Panc1 (cell line): ENCODE measurements around the gene INTS11.

Experiments used
- POLR2AphosphoS5 ChIP-seq: IDR thresholded peaks from 2 replicates; pipeline ENCODE4 v1.6.1; 2012; ENCODE audit warnings: mild to moderate bottlenecking, low read depth, low read length, moderate library complexity
- TF ChIP-seq, protein P1 (sequence below): fragments of 450-650 bp; IDR thresholded peaks from 2 replicates; pipeline ENCODE4 v1.5.1; 2017; ENCODE audit warnings: mild to moderate bottlenecking
- TF ChIP-seq, protein P2 (sequence below), 2 experiments: IDR thresholded peaks; 2 replicates each; pipeline ENCODE4 v1.6.1; 2011 to 2012; ENCODE audit warnings: low read depth in 2 of 2, control low read depth in 1 of 2, low read length in 1 of 2, mild to moderate bottlenecking in 1 of 2, moderate library complexity in 1 of 2; ENCODE audit not compliant: insufficient read depth in 1 of 2

DNA sequence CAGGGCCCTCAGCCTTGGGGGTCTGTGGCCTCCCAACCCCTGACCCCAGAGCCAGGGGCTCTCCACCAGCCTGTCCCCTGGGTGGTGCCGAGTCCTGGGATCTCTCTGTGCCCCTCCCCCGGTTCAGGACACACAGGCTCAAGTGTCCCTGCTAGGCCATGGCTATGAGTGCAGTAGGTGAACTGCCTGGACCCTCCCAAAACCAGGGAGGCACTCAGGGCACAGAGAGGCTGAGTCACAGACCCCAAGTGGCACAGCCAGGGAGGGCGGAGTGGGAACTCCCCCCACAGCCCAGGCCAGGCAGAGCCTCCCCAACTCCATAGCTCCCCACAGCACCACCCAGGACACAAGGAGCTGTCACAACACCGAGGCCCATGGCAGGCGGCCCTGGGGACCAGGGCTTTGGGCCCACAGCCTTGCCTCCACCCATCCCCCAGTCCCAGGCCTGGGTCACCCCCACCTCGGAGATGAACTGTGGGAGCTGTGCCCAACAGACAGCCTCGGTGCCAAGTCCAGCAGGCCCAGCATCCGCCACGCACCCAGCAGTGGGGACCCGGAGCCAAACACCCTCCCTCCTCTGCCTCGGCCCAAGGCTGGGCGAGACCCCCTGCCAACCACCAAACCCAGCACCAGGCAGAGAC, 21.5 kb upstream of the INTS11 start:
- TF ChIP-seq, protein P1, sequence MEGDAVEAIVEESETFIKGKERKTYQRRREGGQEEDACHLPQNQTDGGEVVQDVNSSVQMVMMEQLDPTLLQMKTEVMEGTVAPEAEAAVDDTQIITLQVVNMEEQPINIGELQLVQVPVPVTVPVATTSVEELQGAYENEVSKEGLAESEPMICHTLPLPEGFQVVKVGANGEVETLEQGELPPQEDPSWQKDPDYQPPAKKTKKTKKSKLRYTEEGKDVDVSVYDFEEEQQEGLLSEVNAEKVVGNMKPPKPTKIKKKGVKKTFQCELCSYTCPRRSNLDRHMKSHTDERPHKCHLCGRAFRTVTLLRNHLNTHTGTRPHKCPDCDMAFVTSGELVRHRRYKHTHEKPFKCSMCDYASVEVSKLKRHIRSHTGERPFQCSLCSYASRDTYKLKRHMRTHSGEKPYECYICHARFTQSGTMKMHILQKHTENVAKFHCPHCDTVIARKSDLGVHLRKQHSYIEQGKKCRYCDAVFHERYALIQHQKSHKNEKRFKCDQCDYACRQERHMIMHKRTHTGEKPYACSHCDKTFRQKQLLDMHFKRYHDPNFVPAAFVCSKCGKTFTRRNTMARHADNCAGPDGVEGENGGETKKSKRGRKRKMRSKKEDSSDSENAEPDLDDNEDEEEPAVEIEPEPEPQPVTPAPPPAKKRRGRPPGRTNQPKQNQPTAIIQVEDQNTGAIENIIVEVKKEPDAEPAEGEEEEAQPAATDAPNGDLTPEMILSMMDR, result no peak
- no peak for TF ChIP-seq POLR2AphosphoS5
- TF ChIP-seq, protein P2, sequence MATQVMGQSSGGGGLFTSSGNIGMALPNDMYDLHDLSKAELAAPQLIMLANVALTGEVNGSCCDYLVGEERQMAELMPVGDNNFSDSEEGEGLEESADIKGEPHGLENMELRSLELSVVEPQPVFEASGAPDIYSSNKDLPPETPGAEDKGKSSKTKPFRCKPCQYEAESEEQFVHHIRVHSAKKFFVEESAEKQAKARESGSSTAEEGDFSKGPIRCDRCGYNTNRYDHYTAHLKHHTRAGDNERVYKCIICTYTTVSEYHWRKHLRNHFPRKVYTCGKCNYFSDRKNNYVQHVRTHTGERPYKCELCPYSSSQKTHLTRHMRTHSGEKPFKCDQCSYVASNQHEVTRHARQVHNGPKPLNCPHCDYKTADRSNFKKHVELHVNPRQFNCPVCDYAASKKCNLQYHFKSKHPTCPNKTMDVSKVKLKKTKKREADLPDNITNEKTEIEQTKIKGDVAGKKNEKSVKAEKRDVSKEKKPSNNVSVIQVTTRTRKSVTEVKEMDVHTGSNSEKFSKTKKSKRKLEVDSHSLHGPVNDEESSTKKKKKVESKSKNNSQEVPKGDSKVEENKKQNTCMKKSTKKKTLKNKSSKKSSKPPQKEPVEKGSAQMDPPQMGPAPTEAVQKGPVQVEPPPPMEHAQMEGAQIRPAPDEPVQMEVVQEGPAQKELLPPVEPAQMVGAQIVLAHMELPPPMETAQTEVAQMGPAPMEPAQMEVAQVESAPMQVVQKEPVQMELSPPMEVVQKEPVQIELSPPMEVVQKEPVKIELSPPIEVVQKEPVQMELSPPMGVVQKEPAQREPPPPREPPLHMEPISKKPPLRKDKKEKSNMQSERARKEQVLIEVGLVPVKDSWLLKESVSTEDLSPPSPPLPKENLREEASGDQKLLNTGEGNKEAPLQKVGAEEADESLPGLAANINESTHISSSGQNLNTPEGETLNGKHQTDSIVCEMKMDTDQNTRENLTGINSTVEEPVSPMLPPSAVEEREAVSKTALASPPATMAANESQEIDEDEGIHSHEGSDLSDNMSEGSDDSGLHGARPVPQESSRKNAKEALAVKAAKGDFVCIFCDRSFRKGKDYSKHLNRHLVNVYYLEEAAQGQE (IDR thresholded peaks at IDR 0.05; ENCODE audit: insufficient read depth in 1 of 2, low read depth in 2 of 2, low read length in 1 of 2), result no peak
